Large intestine (tissue), 3 donors: ENCODE measurements around the gene RAD51B. TPM values are rescaled to one million over a fixed set of nuclear protein-coding genes. Genes with fewer than 3 reads are reported as not detected.

Source experiments
- DNase-seq, 2 donors: peaks; one replicate each; pipeline versions ENCODE4 v3.0.0 to v3.0.0-alpha.2; 2013
- H3K27ac ChIP-seq: one replicate; pipeline ENCODE4 v1.5.1; 2013; ENCODE audit warnings: low read length
- H3K27me3 ChIP-seq: 2 replicates; pipeline ENCODE4 v1.6.1; 2013; ENCODE audit warnings: low read length; ENCODE audit not compliant: control insufficient read depth, insufficient read depth
- H3K36me3 ChIP-seq: 2 replicates; pipeline ENCODE4 v1.6.1; 2013; ENCODE audit warnings: low read length; ENCODE audit not compliant: control insufficient read depth, insufficient read depth
- H3K4me1 ChIP-seq: one replicate; pipeline ENCODE4 v1.6.1; 2013; ENCODE audit warnings: low read length; ENCODE audit not compliant: control insufficient read depth, insufficient read depth
- H3K4me3 ChIP-seq: one replicate; pipeline ENCODE4 v1.5.1; 2013; ENCODE audit warnings: low read length
- H3K9me3 ChIP-seq: one replicate; pipeline ENCODE4 v1.6.1; 2013; ENCODE audit warnings: mild to moderate bottlenecking, low read depth, low read length, moderate library complexity; ENCODE audit not compliant: control insufficient read depth
- WGBS: methylation state at CpG from one replicate; pipeline ENCODE4 v1.1.5; 2013; ENCODE audit warnings: low lambda C conversion rate; ENCODE audit not compliant: insufficient coverage; 5-methylcytosine and 5-hydroxymethylcytosine counted together
- polyA plus RNA-seq: library from polyadenylated mRNA; unstranded; fragments of 120-200 nt; gene quantifications from one replicate; pipeline ENCODE4 v1.2.1, GENCODE V29; 2013

The RAD51B gene
- polyA plus RNA-seq, 1 donor = 6.4 TPM

DNA sequence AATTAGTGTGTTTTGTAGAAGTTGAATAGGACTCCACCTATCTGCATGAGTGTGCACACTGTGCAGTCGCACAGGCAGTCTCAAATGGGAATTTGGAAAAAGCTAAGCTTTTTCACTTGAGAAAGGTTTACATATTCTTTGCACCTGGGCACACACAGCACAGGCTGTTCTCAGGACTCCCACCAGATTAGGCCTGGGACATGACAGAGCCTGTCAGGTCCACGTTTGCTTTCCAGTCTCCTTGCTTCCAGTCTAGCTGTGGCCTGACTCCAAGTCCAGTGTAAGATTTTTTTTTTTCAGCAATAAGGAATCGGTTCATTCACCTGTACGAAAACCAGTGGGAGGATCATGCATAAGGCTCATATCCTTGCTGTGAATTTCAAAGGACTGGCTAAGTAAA is 792.0 kb downstream of the RAD51B start:
- no peak overlapping the region for H3K4me3 ChIP-seq
- no peaks in the 10 kb centered on the region for H3K36me3 ChIP-seq
- 20% methylated on average over 1 of the region's 4 CpGs for WGBS
- no peak for DNase-seq
- H3K4me1 ChIP-seq = peaks cover 43% of the 10 kb centered on the region
- H3K27ac ChIP-seq = peak overlapping the region; percentile 43
- peaks cover 18% of the 10 kb centered on the region for H3K9me3 ChIP-seq
- H3K27me3 ChIP-seq = no peaks in the 10 kb centered on the region

DNA sequence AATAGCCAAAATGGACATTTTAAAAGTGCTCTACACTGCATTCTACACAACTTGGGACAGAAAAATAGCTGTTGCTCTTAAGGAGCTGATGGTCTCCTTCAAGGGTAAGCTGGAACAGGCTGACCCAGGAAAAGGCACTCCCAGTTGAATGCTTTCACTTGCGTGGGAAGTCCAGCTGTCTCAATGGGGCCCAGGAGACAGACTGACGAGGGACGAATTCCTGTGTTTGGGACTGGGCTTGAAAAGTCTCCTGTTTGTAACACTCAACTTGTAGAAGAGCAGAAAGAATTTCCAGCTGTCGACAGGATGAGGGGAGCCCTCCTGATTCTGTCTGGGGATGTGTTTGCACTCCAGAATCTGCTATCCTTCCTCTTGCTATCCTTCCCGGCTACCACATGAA is 792.5 kb downstream of the RAD51B start:
- Histone ChIP-seq H3K36me3 (no peaks in the 10 kb centered on the region), H3K27ac (peak overlapping the region; percentile 43), H3K4me3 (no peak overlapping the region), H3K27me3 (no peaks in the 10 kb centered on the region), H3K4me1 (peaks cover 39% of the 10 kb centered on the region), H3K9me3 (peaks cover 22% of the 10 kb centered on the region)
- peak; percentile 46 to 68 for DNase-seq
- WGBS = 0% methylated on average over 1 of the region's 5 CpGs

DNA sequence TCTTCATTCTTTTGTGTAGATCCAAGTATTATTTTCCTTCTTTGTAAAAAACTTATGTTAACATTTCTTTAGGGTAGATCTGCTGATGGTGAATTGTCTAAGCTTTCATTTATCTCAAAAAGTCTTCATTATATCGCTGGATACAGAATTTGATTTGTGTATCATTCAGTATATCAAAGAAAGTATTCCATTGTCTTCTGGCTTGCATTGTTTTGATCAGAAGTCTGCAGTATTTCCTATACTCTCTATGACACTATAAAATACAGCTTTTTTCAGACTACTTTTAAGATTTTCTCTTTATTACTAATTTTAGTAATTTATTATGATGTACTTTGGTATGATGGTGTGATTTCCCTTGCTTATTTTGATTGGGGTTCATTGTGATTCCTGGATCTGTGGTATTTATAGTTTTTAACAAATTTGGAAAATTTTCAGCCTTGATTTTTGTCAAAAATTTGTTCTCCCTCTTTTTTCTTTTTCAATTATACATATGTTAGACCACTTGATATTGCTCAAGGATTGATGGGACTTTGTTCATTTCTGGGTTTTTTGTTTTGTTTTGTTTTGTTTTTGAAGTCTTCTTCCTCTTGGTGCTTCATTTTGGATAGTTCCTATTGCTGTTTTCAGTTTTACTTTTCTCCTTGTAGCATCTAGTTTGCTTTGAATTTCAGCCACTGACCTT is 796.8 kb downstream of the RAD51B start:
- H3K36me3 ChIP-seq = no peaks in the 10 kb centered on the region
- WGBS = no CpG with 5 or more reads among the region's 1 CpG
- H3K9me3 ChIP-seq = peaks cover 22% of the 10 kb centered on the region
- no peaks in the 10 kb centered on the region for H3K27me3 ChIP-seq
- DNase-seq = no peak
- no peak overlapping the region for H3K27ac ChIP-seq
- no peak overlapping the region for H3K4me3 ChIP-seq
- H3K4me1 ChIP-seq = peaks cover 30% of the 10 kb centered on the region

DNA sequence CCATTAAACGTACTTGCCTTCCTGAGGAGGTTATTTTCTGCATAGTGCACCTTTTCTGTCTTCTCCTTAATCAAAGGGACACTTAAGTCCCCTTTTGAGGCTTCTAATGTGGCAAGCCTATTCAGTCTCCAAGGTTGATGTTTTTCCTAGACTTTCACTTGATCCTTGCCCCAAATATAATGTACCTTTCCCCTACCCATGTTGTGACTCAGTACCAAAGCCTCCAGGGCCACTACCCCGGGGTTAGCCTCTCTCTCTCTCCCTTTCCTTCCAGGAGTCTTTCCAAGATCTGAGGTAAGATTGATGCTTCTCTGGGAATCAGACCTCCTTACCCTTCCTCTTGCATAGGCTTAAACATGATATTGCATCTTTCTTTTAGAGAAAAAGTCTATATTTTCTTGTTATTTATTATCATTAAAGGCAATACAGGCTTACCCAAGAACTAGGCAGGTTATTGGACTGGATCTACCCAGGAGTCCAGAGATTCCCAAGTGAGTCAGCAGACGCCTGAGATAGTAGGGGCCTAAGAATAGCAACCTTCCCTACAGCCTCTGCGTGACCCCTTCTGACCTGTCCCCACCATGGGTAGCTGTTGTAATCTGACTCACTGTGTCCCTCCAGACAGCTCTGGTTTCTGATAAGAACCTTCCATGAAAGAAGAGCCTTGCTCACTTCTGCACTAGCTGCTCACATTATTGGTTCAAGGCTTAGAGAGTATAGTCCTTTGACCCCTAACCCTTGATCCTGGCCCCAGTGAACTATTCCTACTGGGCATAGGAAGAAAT is 800.4 kb downstream of the RAD51B start:
- DNase-seq = peak; percentile 81 to 89
- WGBS = 58% methylated on average over 2 of the region's 4 CpGs
- H3K36me3 ChIP-seq = no peaks in the 10 kb centered on the region
- H3K9me3 ChIP-seq = peaks cover 13% of the 10 kb centered on the region
- H3K27ac ChIP-seq = peak overlapping the region; percentile 58
- H3K27me3 ChIP-seq = no peaks in the 10 kb centered on the region
- no peak overlapping the region for H3K4me3 ChIP-seq
- H3K4me1 ChIP-seq = peaks cover 24% of the 10 kb centered on the region

DNA sequence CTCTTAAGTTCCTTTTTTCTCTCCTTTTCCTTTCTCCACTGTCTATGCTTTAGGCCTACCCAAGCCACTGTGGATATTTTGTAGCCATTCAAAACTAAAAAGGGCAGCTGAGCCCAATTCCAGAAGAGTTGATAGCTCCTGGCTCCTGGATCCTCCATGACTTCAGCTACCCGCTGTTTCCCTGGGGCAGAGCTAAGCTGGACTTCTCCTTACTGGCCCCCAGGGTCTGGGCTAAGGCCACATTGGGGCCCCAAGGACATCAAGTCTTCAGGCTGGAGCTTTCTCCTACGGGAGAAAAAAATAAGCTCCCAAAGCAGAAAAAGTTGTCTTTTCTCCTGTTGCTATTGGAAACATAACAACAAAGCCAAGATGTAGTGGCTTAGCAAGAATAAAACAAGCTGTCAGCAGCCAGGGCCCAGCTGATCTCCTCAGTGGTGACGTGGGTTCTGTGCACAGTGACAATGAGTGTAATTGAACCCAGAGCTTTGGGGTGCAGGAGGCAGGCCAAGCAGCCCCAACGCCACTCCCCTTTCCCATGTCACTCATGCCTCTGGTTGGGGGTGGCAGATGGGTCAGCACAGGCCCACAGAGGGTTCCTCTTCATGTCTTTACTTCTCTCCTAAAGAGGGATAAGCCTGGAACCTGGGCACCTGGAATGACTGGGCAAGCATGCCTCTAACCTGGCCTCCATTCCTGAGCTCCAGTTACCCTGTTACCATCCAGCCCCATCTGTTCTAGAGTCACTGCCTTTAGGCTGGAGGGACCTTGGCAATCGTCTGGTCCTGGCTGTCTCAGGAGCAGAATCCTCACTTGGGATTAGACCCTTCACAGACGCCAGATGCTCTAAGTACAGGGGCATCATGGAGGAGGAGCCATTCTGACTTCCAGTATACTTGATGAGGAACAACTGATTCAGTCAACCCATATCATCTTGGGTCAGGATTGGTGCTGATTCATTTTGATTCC is 802.1 kb downstream of the RAD51B start:
- H3K4me3 ChIP-seq = no peak overlapping the region
- no peaks in the 10 kb centered on the region for H3K27me3 ChIP-seq
- WGBS = no CpG with 5 or more reads among the region's 6 CpGs
- peak; percentile 38 to 50 for DNase-seq
- H3K4me1 ChIP-seq = peaks cover 24% of the 10 kb centered on the region
- peaks cover 3% of the 10 kb centered on the region for H3K9me3 ChIP-seq
- no peak overlapping the region for H3K27ac ChIP-seq
- no peaks in the 10 kb centered on the region for H3K36me3 ChIP-seq

DNA sequence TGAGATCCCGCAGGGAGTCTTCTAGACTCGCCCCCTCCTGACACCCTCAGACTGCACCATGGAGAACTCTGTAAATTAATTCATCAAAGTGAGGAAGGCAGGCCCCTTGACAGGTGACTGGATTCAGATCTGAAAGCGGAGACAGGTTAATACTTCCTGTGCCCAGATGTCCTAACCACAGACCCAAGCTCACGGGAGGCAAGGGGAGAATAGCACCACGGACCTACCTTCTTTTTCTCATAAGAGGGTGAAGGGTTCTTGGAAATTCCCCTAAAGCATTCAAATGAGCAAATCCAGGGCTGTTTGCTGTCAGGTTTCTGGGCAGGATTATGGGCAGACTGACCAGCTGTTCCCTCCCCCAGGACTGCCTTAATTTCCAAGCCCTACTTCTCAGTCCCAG is 803.3 kb downstream of the RAD51B start:
- no peak overlapping the region for H3K4me3 ChIP-seq
- H3K27ac ChIP-seq = no peak overlapping the region
- no peaks in the 10 kb centered on the region for H3K27me3 ChIP-seq
- no peaks in the 10 kb centered on the region for H3K36me3 ChIP-seq
- WGBS = no CpG with 5 or more reads among the region's 5 CpGs
- no peaks in the 10 kb centered on the region for H3K9me3 ChIP-seq
- H3K4me1 ChIP-seq = peaks cover 25% of the 10 kb centered on the region
- DNase-seq = no peak

DNA sequence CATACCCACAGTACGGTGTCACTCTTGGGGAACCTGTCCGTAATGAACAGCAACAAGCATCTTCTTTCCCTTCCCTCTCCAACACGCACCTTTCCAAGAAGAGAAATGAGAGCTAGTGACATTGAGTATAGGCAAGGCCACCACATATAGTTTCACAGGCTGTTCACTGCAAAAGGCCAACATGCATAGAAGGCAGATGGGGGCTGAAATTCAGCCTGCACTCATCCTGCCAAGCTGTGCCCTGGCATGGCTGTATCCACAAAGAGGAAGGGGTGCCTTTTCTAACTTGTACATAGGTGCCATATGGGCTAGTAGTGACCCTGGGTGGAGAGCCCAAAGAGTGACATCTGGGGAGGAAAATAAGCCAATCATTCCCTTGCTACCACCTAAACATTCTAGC is 803.7 kb downstream of the RAD51B start:
- DNase-seq = no peak
- no CpG with 5 or more reads among the region's 3 CpGs for WGBS
- Histone ChIP-seq H3K9me3 (no peaks in the 10 kb centered on the region), H3K36me3 (no peaks in the 10 kb centered on the region), H3K4me3 (no peak overlapping the region), H3K27me3 (no peaks in the 10 kb centered on the region), H3K4me1 (peaks cover 28% of the 10 kb centered on the region), H3K27ac (no peak overlapping the region)

DNA sequence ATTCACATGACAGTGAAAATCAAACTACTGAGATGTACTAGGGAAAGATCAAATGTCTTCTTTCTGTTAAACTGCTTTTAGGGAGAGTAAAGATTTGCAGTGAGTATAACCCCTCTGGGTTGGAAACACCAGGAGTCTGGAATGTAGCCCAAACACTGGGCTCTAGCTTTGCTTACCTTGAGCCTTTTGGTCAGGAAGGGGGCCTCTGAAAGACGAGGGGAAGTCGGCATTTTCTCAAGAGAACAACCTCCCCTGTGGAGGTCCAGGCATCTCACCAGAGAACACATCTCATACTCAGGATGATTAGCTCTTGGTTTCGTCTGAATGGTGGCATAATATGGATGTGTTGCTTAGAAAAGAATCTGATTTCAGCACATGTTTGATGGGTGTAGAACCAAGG is 804.2 kb downstream of the RAD51B start:
- H3K36me3 ChIP-seq = no peaks in the 10 kb centered on the region
- H3K27me3 ChIP-seq = no peaks in the 10 kb centered on the region
- no peak overlapping the region for H3K4me3 ChIP-seq
- DNase-seq = no peak
- H3K4me1 ChIP-seq = peaks cover 29% of the 10 kb centered on the region
- no peak overlapping the region for H3K27ac ChIP-seq
- H3K9me3 ChIP-seq = no peaks in the 10 kb centered on the region
- WGBS = no CpG with 5 or more reads among the region's 3 CpGs

DNA sequence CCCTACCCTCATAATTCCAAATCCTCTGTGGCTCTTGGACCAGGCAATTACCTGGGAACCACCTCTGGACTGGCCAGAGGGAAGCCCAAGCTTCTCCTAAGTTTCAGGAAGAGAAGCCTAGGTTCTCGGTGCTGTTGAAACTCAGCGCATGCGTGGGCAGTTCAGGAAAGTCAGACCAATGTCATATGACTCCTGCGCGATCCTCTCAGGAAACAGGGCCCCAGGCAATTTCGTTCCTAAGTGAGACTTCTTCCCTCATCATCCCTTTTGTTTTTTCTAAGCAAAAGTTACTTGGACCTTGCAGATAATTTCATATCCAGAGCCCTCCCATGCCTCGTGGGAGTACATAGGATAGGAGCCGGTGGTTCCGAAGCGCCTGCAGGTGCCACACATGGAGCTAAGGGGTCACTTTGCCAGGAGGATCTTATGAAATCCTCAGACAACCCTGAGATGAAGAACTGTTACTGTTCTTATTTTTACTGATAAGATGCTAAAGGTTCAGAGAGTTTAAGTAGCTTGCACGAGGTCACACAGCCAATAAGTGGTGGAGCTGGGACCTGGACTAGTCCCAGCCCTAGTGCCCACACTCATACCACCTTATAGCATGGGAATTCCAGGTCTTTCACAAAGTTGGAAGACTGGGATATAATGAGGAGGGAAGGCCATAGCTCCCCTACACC is 805.1 kb downstream of the RAD51B start:
- no peak for DNase-seq
- H3K27ac ChIP-seq = no peak overlapping the region
- H3K9me3 ChIP-seq = no peaks in the 10 kb centered on the region
- no peaks in the 10 kb centered on the region for H3K27me3 ChIP-seq
- no peak overlapping the region for H3K4me3 ChIP-seq
- no peaks in the 10 kb centered on the region for H3K36me3 ChIP-seq
- H3K4me1 ChIP-seq = peaks cover 35% of the 10 kb centered on the region
- no CpG with 5 or more reads among the region's 11 CpGs for WGBS
